ENCODE results near the gene SLC16A3. TPM values are rescaled to one million over a fixed set of nuclear protein-coding genes. Genes with fewer than 3 reads are reported as not detected.
A peak's percentile ranks its signal among the peaks of the same experiment; 100 is the strongest.

Gene SLC16A3
- total RNA-seq, 1 donor from 2014 or later: 68.8 TPM

DNA sequence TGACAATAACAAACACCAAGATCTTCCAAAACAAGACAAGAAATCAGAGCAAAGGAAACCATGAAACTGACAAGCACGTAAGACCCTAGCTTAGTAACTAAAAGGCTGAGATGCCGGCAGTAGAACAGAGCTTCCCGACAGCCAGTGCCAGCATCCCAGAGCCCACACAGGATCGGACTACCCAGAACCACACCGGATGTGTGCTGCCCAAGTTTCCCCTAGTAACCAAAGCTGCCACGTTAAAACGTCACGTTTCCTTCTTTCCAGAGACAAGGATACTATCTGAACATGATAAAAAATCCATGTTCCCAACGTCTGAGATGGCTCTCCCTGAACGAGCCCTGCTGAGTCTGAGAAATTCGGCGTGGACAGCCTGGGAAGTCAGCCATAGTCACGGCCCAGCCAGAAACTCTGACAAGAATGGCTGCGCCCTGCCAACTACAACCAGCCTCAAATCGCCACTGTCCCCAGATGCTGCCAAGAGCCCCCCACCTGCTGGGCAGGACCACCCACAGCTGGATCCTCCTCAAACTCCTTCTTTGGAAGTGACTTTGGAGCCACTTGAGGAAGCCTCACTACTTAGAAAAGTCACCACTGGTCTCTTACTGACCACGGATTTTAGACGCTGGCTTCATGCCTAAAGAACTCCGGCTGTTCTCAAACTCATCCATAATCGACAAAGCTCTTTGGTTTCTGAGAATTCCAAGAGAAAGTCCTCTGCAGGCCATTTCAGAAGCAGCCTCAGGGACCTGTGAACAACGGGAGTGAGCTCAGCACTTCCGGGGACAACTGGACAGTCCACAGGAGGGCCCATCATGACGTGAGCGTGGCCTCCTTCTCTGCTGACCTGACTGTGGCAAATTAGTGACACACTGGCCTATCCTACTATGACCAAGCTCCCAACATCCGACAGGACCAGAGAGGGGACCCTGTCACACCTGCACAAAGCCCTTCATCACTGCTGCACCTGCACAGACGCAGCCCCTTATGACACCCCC lies 32.9 kb upstream of the SLC16A3 start:
- Mint-ChIP-seq H3K27me3 (ENCODE audit: low read depth) (no peaks in the 10 kb centered on the region), H3K4me3 (no peak overlapping the region), H3K36me3 (peaks cover 42% of the 10 kb centered on the region), H3K9me3 (no peaks in the 10 kb centered on the region), H3K4me1 (no peaks in the 10 kb centered on the region), H3K27ac (no peak overlapping the region)
- DNase-seq (ENCODE audit: low spot score in 2 of 2, unreplicated experiment in 2 of 2): no peak
- TF ChIP-seq, protein P1, sequence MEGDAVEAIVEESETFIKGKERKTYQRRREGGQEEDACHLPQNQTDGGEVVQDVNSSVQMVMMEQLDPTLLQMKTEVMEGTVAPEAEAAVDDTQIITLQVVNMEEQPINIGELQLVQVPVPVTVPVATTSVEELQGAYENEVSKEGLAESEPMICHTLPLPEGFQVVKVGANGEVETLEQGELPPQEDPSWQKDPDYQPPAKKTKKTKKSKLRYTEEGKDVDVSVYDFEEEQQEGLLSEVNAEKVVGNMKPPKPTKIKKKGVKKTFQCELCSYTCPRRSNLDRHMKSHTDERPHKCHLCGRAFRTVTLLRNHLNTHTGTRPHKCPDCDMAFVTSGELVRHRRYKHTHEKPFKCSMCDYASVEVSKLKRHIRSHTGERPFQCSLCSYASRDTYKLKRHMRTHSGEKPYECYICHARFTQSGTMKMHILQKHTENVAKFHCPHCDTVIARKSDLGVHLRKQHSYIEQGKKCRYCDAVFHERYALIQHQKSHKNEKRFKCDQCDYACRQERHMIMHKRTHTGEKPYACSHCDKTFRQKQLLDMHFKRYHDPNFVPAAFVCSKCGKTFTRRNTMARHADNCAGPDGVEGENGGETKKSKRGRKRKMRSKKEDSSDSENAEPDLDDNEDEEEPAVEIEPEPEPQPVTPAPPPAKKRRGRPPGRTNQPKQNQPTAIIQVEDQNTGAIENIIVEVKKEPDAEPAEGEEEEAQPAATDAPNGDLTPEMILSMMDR (IDR thresholded peaks at IDR 0.05; ENCODE audit: unreplicated experiment): no peak

DNA sequence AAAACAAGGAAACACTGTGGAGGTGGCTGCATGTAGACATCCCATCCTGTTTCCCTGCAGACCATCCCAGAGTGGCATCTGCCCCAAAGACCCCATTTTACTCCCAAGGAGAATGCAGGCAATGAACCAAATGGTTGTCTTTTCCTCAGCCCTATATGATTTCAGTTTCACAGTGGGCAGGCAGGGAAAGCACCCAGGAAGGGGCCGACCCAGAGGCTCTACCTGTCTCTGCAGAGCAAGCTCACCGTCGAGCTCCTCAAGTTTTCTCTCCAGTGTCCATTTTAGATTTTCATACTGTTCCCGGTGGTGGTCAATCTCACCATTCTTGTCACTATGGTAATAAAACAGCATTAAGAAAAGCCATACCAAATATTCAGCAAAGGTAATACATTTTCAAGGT lies 30.8 kb upstream of the SLC16A3 start:
- TF ChIP-seq, protein P1 (IDR thresholded peaks at IDR 0.05; ENCODE audit: unreplicated experiment): no peak
- H3K4me3 Mint-ChIP-seq: no peak overlapping the region
- H3K27ac Mint-ChIP-seq: no peak overlapping the region
- H3K4me1 Mint-ChIP-seq: no peaks in the 10 kb centered on the region
- no peaks in the 10 kb centered on the region for H3K27me3 Mint-ChIP-seq (ENCODE audit: low read depth)
- H3K9me3 Mint-ChIP-seq: no peaks in the 10 kb centered on the region
- DNase-seq (ENCODE audit: low spot score in 2 of 2, unreplicated experiment in 2 of 2): no peak
- peaks cover 29% of the 10 kb centered on the region for H3K36me3 Mint-ChIP-seq

DNA sequence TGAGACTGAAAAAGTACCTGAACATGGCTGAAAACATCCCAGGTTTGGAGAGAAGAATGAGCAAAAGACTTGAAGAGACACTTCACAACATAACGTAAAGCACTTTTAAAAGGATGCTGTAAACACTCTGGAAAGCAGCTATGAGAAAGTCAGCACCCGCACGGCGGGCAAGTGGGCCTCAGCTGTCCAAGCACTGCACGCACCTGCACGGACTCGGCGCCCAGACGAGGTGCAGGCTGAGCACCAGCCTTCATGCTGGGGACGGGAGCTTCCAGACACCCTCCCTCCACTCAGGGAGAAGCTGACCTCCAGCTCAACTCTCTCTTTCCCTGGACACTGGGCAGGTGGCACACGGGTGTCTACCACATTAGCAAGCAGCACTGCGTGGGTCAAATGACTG lies 29.3 kb upstream of the SLC16A3 start:
- H3K4me3 Mint-ChIP-seq: no peak overlapping the region
- H3K4me1 Mint-ChIP-seq: no peaks in the 10 kb centered on the region
- H3K36me3 Mint-ChIP-seq: peaks cover 20% of the 10 kb centered on the region
- no peaks in the 10 kb centered on the region for H3K9me3 Mint-ChIP-seq
- no peak overlapping the region for H3K27ac Mint-ChIP-seq
- TF ChIP-seq, protein P1 (IDR thresholded peaks at IDR 0.05; ENCODE audit: unreplicated experiment): no peak
- H3K27me3 Mint-ChIP-seq (ENCODE audit: low read depth): no peaks in the 10 kb centered on the region
- DNase-seq (ENCODE audit: low spot score in 2 of 2, unreplicated experiment in 2 of 2): no peak

DNA sequence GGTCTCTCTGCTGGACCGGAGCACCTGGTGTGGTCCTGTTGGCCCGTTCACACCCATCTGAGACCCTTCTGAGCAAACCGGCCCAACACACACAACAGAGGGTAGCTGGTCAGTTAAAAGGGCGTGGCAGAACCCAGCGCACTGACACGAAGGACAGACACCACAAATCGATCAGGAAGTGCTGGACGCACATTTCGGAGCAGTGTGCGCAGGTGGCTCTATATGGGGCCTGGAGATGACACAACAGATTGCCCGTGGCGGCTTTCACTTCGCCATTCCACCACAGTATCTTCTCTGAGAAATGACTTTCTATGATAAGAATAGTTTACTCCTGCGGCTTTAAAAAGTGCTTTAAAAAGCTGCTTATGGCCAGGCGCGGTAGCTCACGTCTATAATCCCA lies 28.7 kb upstream of the SLC16A3 start:
- H3K27ac Mint-ChIP-seq: no peak overlapping the region
- TF ChIP-seq, protein P1 (IDR thresholded peaks at IDR 0.05; ENCODE audit: unreplicated experiment): no peak
- no peaks in the 10 kb centered on the region for H3K4me1 Mint-ChIP-seq

DNA sequence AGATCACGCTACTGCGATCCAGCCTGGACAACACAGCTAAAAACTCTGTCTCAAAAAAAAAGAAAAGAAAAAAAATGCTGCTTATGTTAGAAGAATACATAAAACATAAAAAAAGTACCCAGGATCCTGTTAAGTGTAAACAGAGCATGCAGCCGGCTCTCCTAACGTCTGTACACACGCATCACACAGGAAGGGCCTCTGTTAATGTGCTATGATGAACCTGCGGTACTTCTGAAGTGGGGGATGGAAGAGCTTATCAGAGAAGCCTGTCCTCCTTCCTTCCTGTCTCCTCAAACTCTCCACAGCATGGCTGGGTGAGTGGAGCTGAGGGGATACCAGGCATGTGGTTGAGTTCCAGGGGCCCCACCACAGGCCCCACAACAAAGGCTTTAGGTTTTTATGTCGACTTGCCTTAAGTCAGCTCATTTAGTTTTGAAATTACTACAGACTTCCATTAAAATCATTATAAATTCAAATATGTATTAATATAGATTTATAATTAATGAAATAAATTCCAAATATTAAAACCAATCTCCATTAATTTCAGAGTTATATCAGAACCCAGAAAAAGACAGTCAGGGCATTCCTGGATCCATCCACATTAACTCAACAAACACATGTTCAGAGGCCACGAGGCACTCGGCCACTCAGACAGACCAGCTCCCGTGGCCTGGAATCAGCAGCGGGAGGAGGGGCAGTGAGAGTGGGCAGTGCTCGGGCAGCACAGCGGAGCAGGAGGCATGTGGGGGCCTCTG lies 27.9 kb upstream of the SLC16A3 start:
- TF ChIP-seq, protein P1 (IDR thresholded peaks at IDR 0.05; ENCODE audit: unreplicated experiment): no peak
- Mint-ChIP-seq H3K27me3 (ENCODE audit: low read depth) (no peaks in the 10 kb centered on the region), H3K9me3 (no peaks in the 10 kb centered on the region), H3K27ac (peak overlapping the region; percentile 21), H3K36me3 (peaks cover 15% of the 10 kb centered on the region), H3K4me1 (peaks cover 6% of the 10 kb centered on the region), H3K4me3 (no peak overlapping the region)
- DNase-seq (ENCODE audit: low spot score in 2 of 2, unreplicated experiment in 2 of 2): no peak

More for the DNA sequence above, 28.7 kb upstream of the SLC16A3 start:
- DNase-seq (ENCODE audit: low spot score in 2 of 2, unreplicated experiment in 2 of 2): no peak
- Mint-ChIP-seq H3K9me3 (no peaks in the 10 kb centered on the region), H3K36me3 (peaks cover 20% of the 10 kb centered on the region), H3K4me3 (no peak overlapping the region), H3K27me3 (ENCODE audit: low read depth) (no peaks in the 10 kb centered on the region)
